ENCODE data around the gene FAF1.

GRCh38 chr1:50920409-50920808, 39.7 kb downstream of the FAF1 start:
- TF ChIP-seq CTCF (conservative IDR thresholded peaks at IDR 0.05; ENCODE audit: low read depth, low read length) (no peak), EZH2phosphoT487 (IDR thresholded peaks at IDR 0.05; ENCODE audit: borderline replicate concordance, low read length) (no peak), EZH2 (IDR thresholded peaks at IDR 0.05; ENCODE audit: low read length, unreplicated experiment) (no peak)

All from PC-3 (cell line).